ENCODE data around the gene B4GAT1. TPM values are rescaled to one million over a fixed set of nuclear protein-coding genes. Genes with fewer than 3 reads are reported as not detected.
"Not testable (repeated sequence)": the region's sequence is repeated elsewhere in the genome, so short reads cannot be mapped to it uniquely, and the experiment has no call there.

The B4GAT1 gene
- polyA plus RNA-seq, 1 of the 3 experiments (the other 2 are of a cell fraction): 26.4 TPM

DNA sequence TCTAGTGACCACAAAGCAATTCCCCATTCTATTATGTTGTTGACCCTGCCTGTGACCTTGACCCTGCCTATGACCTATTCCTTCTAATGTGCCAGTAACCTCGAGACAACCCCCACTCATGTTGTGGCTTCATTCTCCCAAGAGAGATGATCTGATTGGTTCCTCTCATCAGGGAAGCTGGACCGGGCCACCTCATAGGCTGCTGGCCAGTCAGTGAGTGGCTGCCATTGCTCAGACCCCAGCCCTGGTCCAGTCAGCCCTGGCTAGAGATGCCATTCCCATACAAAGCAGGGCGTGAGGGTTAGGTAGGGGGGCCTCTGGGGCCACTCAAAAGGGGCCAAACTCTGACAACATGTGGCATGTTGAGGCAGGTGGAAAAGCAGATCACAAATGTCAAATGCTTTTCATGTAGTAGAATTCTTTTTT, 12.2 kb upstream of the B4GAT1 start:
- WGBS (ENCODE audit: low lambda C conversion rate): 65% methylated on average over 2 of the region's 3 CpGs

DNA sequence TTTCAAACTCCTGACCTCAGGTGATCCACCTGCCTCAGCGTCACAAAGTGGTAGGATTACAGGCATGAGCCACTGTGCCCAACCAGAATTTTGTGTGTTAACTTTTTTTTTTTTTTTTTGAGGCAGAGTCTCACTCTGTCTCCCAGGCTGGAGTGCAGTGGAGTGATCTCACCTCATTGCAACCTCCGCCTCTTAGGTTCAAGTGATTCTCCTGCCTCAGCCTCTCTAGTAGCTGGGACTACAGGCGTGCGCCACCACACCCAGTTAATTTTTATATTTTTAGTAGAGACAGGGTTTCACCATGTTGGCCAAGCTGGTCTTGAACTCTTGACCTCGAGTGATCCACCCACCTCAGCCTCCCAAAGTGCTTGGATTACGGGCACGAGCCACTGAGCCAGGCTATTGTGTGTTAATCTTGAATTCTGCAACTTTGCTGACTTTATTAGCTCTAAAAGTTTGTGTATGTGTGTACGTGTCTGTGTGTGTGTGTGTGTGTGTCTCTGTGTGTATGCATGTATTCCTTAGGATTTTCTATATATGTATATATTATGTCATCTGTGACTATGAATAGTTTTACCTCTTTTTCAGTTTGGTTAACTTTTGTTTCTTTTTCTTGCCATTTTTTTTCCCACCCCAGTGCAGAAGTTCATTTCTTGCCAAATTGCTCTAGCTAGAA, 3.3 kb upstream of the B4GAT1 start:
- H2AFZ ChIP-seq (ENCODE audit: low read depth); H3K4me2 ChIP-seq; H3K9me3 ChIP-seq; H3K9ac ChIP-seq; H3K27ac ChIP-seq (ENCODE audit: low read depth in 2 of 2, low read length in 1 of 2); DNase-seq; H3K36me3 ChIP-seq (replicated peaks in 1 of 2; ENCODE audit: control insufficient read depth in 1 of 2, insufficient read depth in 2 of 2, low read length in 1 of 2); H3K79me2 ChIP-seq (ENCODE audit: insufficient read depth); H3K9me2 ChIP-seq; POLR2A ChIA-PET; H3K27me3 ChIP-seq (ENCODE audit: insufficient read depth); H4K20me1 ChIP-seq (ENCODE audit: insufficient read depth); H3K4me3 ChIP-seq (ENCODE audit: low read depth in 2 of 2, low read length in 1 of 2): not testable (repeated sequence)
- CTCF ChIA-PET: interaction anchor here (1.0 to 2.4 kb wide), 4 partner anchors 13 to 39 kb away, joined by 3 to 9 read pairs (median 4); no protein-coding TSS in a partner anchor
- 81% methylated on average over 8 of the region's 8 CpGs for WGBS (ENCODE audit: low lambda C conversion rate)
- H3K4me1 ChIP-seq (ENCODE audit: control insufficient read depth in 1 of 2, insufficient read depth in 2 of 2, low read depth in 1 of 2, low read length in 1 of 2): peaks cover 12 to 21% of the 10 kb centered on the region in 2 experiments; a peak in 2 of 4 replicates
- peaks cover 13% of the 10 kb centered on the region for H3F3A ChIP-seq (replicated peaks; ENCODE audit: insufficient read depth)

More for the DNA sequence above, 12.2 kb upstream of the B4GAT1 start:
- Histone ChIP-seq H3K9ac (no peak overlapping the region), H3K4me3 (ENCODE audit: low read depth in 2 of 2, low read length in 1 of 2) (no peak overlapping the region), H3K79me2 (ENCODE audit: insufficient read depth) (no peaks in the 10 kb centered on the region), H3K36me3 (replicated peaks in 1 of 2; ENCODE audit: control insufficient read depth in 1 of 2, insufficient read depth in 2 of 2, low read length in 1 of 2) (no peaks in the 10 kb centered on the region), H3K4me1 (ENCODE audit: control insufficient read depth in 1 of 2, insufficient read depth in 2 of 2, low read depth in 1 of 2, low read length in 1 of 2) (no peaks in the 10 kb centered on the region), H3K4me2 (no peak overlapping the region), H3K27me3 (ENCODE audit: insufficient read depth) (no peaks in the 10 kb centered on the region), H3K27ac (ENCODE audit: low read depth in 2 of 2, low read length in 1 of 2) (no peak overlapping the region), H2AFZ (ENCODE audit: low read depth) (no peak overlapping the region), H3K9me2 (no peaks in the 10 kb centered on the region), H4K20me1 (ENCODE audit: insufficient read depth) (no peaks in the 10 kb centered on the region), H3K9me3 (no peaks in the 10 kb centered on the region), H3F3A (replicated peaks; ENCODE audit: insufficient read depth) (peaks cover 3% of the 10 kb centered on the region)
- CTCF ChIA-PET: interaction anchor here (1.1 to 1.2 kb wide), 2 partner anchors 27 to 48 kb away, joined by 3 read pairs; no protein-coding TSS in a partner anchor
- no peak for TF ChIP-seq GABPA (IDR thresholded peaks at IDR 0.05; ENCODE audit: low read depth)
- no peak for TF ChIP-seq MEF2A (IDR thresholded peaks at IDR 0.05; ENCODE audit: borderline replicate concordance, low read depth)
- TF ChIP-seq TAF1 (IDR thresholded peaks at IDR 0.05; ENCODE audit: borderline replicate concordance, low read depth, low read length): no peak
- TF ChIP-seq NRF1 (IDR thresholded peaks at IDR 0.05; ENCODE audit: low read depth, low read length): no peak
- TF ChIP-seq ELF1 (IDR thresholded peaks at IDR 0.05): no peak
- TF ChIP-seq, protein P1, sequence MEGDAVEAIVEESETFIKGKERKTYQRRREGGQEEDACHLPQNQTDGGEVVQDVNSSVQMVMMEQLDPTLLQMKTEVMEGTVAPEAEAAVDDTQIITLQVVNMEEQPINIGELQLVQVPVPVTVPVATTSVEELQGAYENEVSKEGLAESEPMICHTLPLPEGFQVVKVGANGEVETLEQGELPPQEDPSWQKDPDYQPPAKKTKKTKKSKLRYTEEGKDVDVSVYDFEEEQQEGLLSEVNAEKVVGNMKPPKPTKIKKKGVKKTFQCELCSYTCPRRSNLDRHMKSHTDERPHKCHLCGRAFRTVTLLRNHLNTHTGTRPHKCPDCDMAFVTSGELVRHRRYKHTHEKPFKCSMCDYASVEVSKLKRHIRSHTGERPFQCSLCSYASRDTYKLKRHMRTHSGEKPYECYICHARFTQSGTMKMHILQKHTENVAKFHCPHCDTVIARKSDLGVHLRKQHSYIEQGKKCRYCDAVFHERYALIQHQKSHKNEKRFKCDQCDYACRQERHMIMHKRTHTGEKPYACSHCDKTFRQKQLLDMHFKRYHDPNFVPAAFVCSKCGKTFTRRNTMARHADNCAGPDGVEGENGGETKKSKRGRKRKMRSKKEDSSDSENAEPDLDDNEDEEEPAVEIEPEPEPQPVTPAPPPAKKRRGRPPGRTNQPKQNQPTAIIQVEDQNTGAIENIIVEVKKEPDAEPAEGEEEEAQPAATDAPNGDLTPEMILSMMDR (IDR thresholded peaks at IDR 0.05): no peak
- no peak for TF ChIP-seq YY1 (IDR thresholded peaks at IDR 0.05; ENCODE audit: low read depth)
- POLR2A ChIA-PET: no interaction called here
- DNase-seq: no peak

DNA sequence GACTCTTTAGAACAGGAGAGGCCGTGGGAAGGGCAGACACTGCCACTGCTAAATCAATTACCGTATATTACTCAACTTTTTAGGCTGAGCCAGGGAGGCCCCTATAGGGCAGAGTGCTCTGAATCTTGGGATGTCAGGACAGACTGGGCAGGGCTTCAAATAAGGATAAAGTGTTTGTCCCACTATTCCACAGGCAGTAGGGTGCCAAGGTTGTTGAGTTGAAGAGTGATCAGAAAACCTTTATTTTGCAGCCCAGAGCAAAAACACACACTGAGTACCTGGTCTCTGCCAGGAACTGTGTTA, 1.6 kb upstream of the B4GAT1 start:
- Histone ChIP-seq H3K9ac (no peak overlapping the region), H3K4me2 (no peak overlapping the region), H3K4me1 (ENCODE audit: control insufficient read depth in 1 of 2, insufficient read depth in 2 of 2, low read depth in 1 of 2, low read length in 1 of 2) (peaks cover 20 to 31% of the 10 kb centered on the region in 2 experiments; a peak in 3 of 4 replicates), H3K9me3 (no peaks in the 10 kb centered on the region), H3K36me3 (replicated peaks in 1 of 2; ENCODE audit: control insufficient read depth in 1 of 2, insufficient read depth in 2 of 2, low read length in 1 of 2) (peaks cover 0 to 1% of the 10 kb centered on the region in 2 experiments), H3K4me3 (ENCODE audit: low read depth in 2 of 2, low read length in 1 of 2) (no peak overlapping the region), H4K20me1 (ENCODE audit: insufficient read depth) (no peaks in the 10 kb centered on the region), H3K27ac (ENCODE audit: low read depth in 2 of 2, low read length in 1 of 2) (no peak overlapping the region), H2AFZ (ENCODE audit: low read depth) (no peak overlapping the region), H3K79me2 (ENCODE audit: insufficient read depth) (peaks cover 8% of the 10 kb centered on the region), H3K9me2 (no peaks in the 10 kb centered on the region), H3K27me3 (ENCODE audit: insufficient read depth) (no peaks in the 10 kb centered on the region), H3F3A (replicated peaks; ENCODE audit: insufficient read depth) (peaks cover 19% of the 10 kb centered on the region)
- ChIA-PET CTCF (interaction anchor here (2.8 to 6.6 kb wide), 2 partner anchors 15 to 36 kb away, joined by 11 to 62 read pairs; no protein-coding TSS in a partner anchor), POLR2A (interaction anchor here (0.9 kb wide), 1 partner anchor 13 kb away, joined by 3 read pairs; no protein-coding TSS in a partner anchor)
- DNase-seq: peak; percentile 1
- WGBS (ENCODE audit: low lambda C conversion rate): 86% methylated on average over 2 of the region's 2 CpGs
- TF ChIP-seq JUND (IDR thresholded peaks at IDR 0.05): no peak
- TF ChIP-seq, protein P2, sequence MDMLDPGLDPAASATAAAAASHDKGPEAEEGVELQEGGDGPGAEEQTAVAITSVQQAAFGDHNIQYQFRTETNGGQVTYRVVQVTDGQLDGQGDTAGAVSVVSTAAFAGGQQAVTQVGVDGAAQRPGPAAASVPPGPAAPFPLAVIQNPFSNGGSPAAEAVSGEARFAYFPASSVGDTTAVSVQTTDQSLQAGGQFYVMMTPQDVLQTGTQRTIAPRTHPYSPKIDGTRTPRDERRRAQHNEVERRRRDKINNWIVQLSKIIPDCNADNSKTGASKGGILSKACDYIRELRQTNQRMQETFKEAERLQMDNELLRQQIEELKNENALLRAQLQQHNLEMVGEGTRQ (IDR thresholded peaks at IDR 0.05; ENCODE audit: borderline replicate concordance, low read depth, low read length): no peak
- TF ChIP-seq GABPA (IDR thresholded peaks at IDR 0.05; ENCODE audit: low read depth): no peak
- TF ChIP-seq, protein P3, sequence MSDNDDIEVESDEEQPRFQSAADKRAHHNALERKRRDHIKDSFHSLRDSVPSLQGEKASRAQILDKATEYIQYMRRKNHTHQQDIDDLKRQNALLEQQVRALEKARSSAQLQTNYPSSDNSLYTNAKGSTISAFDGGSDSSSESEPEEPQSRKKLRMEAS (IDR thresholded peaks at IDR 0.05; ENCODE audit: low read depth): no peak
- TF ChIP-seq, protein P4, sequence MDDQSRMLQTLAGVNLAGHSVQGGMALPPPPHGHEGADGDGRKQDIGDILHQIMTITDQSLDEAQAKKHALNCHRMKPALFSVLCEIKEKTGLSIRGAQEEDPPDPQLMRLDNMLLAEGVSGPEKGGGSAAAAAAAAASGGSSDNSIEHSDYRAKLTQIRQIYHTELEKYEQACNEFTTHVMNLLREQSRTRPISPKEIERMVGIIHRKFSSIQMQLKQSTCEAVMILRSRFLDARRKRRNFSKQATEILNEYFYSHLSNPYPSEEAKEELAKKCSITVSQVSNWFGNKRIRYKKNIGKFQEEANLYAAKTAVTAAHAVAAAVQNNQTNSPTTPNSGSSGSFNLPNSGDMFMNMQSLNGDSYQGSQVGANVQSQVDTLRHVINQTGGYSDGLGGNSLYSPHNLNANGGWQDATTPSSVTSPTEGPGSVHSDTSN (IDR thresholded peaks at IDR 0.05): no peak
- no peak for TF ChIP-seq EP300 (IDR thresholded peaks at IDR 0.05; ENCODE audit: borderline replicate concordance in 1 of 2, low read depth in 1 of 2, low read length in 1 of 2)
- no peak for TF ChIP-seq NRF1 (IDR thresholded peaks at IDR 0.05; ENCODE audit: low read depth, low read length)
- TF ChIP-seq RAD21 (IDR thresholded peaks at IDR 0.05; ENCODE audit: low read length): no peak
- TF ChIP-seq GATA2 (CRISPR knock-in tag; IDR thresholded peaks at IDR 0.05): no peak
- no peak for TF ChIP-seq POLR2AphosphoS5 (IDR thresholded peaks at IDR 0.05; ENCODE audit: low read depth, low read length)
- TF ChIP-seq RFX5 (IDR thresholded peaks at IDR 0.05; ENCODE audit: low read length): no peak
- TF ChIP-seq CHD2 (IDR thresholded peaks at IDR 0.05; ENCODE audit: low read length, partially characterized antibody): no peak

Measured in SK-N-SH (cell line).